ENCODE measurements around the gene ZHX3.

Gene ZHX3

GRCh38 chr20:41131594-41132387 is 185.7 kb downstream of the ZHX3 start:
- no peak for DNase-seq

Data from T-helper 9 cell (primary cell).